Sigmoid colon (tissue), 4 donors: Measurements from ENCODE around the gene GSTCD.

Experiments used
- CTCF ChIP-seq, 4 experiments: fragments of 450-650 bp in 3 of 4; fragments of 200-600 bp in 1 of 4; IDR thresholded peaks; one replicate each; pipeline ENCODE4 v1.5.1; 2016 to 2019; ENCODE audit warnings: antibody characterized with exemption in 4 of 4, mild to moderate bottlenecking in 3 of 4, moderate library complexity in 2 of 4
- EP300 ChIP-seq, 4 donors: sonication (generic); formaldehyde crosslinking; IDR thresholded peaks; one replicate each; pipeline ENCODE4 v1.6.1; 2017; ENCODE audit warnings: antibody characterized with exemption in 4 of 4
- POLR2A ChIP-seq, 2 donors: fragments of 450-650 bp; IDR thresholded peaks; one replicate each; pipeline ENCODE4 v1.6.1; 2016; ENCODE audit warnings: antibody characterized with exemption in 2 of 2, mild to moderate bottlenecking in 2 of 2, moderate library complexity in 2 of 2
- POLR2AphosphoS5 ChIP-seq, 4 donors: sonication (generic); formaldehyde crosslinking; IDR thresholded peaks; one replicate each; pipeline ENCODE4 v1.6.1; 2017; ENCODE audit warnings: antibody characterized with exemption in 4 of 4

GRCh38 chr4:105725623-105726022 lies 17.0 kb downstream of the GSTCD start:
- TF ChIP-seq POLR2A (IDR thresholded peaks at IDR 0.05) (no peak), POLR2AphosphoS5 (IDR thresholded peaks at IDR 0.05) (no peak), CTCF (IDR thresholded peaks at IDR 0.05) (no peak), EP300 (IDR thresholded peaks at IDR 0.05) (no peak)
